ENCODE data around the gene PER2.

Gene PER2

GRCh38 chr2:238304116-238304515 lies 15.7 kb upstream of the PER2 start (continued):
- TF ChIP-seq ZNF426 (tag by site-specific recombination; IDR thresholded peaks at IDR 0.05) (no peak), ZNF580 (tag by site-specific recombination; IDR thresholded peaks at IDR 0.05) (no peak), ZNF777 (tag by site-specific recombination; IDR thresholded peaks at IDR 0.05; ENCODE audit: borderline replicate concordance) (no peak)

GRCh38 chr2:238302751-238303150 lies 14.3 kb upstream of the PER2 start:
- H3K4me1 ChIP-seq (ENCODE audit: control insufficient read depth, insufficient read depth, low read length): no peaks in the 10 kb centered on the region
- TF ChIP-seq ZNF704 (tag by site-specific recombination; IDR thresholded peaks at IDR 0.05): no peak
- TF ChIP-seq ZBTB17 (tag by site-specific recombination; IDR thresholded peaks at IDR 0.05): no peak
- no peak for TF ChIP-seq ZNF777 (tag by site-specific recombination; IDR thresholded peaks at IDR 0.05; ENCODE audit: borderline replicate concordance)
- TF ChIP-seq INSM2 (tag by site-specific recombination; IDR thresholded peaks at IDR 0.05): no peak
- TF ChIP-seq HOXA7 (CRISPR knock-in tag; IDR thresholded peaks at IDR 0.05; ENCODE audit: borderline replicate concordance): no peak
- no peak for TF ChIP-seq ZFP3 (tag by site-specific recombination; IDR thresholded peaks at IDR 0.05; ENCODE audit: low read depth)
- no peak for TF ChIP-seq ZNF280D (tag by site-specific recombination; IDR thresholded peaks at IDR 0.05)
- no peak for TF ChIP-seq ZNF473 (tag by site-specific recombination; IDR thresholded peaks at IDR 0.05)
- no peak for TF ChIP-seq ZNF175 (tag by site-specific recombination; IDR thresholded peaks at IDR 0.05)
- no peak for TF ChIP-seq ZNF157 (tag by site-specific recombination; IDR thresholded peaks at IDR 0.05)
- TF ChIP-seq ZSCAN16 (tag by site-specific recombination; IDR thresholded peaks at IDR 0.05): no peak
- ChIA-PET POLR2A (no interaction called here), CTCF (no interaction called here)
- no peaks in the 10 kb centered on the region for H3K9me3 ChIP-seq (ENCODE audit: control insufficient read depth, insufficient read depth, low read depth, low read length)
- no peak overlapping the region for H3K4me3 ChIP-seq (ENCODE audit: low read depth, low read length)
- H3K27ac ChIP-seq (ENCODE audit: extremely low read depth, low read depth, low read length): no peak overlapping the region
- H3K36me3 ChIP-seq (ENCODE audit: control insufficient read depth in 2 of 2, insufficient read depth in 1 of 2, low read length in 2 of 2): no peaks in the 10 kb centered on the region

- CTCF ChIA-PET: interaction anchor here (0.7 kb wide), 1 partner anchor 38 kb away, joined by 3 read pairs; no protein-coding TSS in a partner anchor
- no peak for TF ChIP-seq ZNF530 (tag by site-specific recombination; IDR thresholded peaks at IDR 0.05; ENCODE audit: low read depth)
- no peak for TF ChIP-seq GLIS2 (tag by site-specific recombination; IDR thresholded peaks at IDR 0.05)
- TF ChIP-seq ZNF426 (tag by site-specific recombination; IDR thresholded peaks at IDR 0.05): no peak
- TF ChIP-seq ZNF645 (tag by site-specific recombination; IDR thresholded peaks at IDR 0.05): no peak
- no peak for TF ChIP-seq ZNF423 (tag by site-specific recombination; IDR thresholded peaks at IDR 0.05)
- Histone ChIP-seq H3K27ac (ENCODE audit: extremely low read depth, low read depth, low read length) (no peak overlapping the region), H3K4me1 (ENCODE audit: control insufficient read depth, insufficient read depth, low read length) (no peaks in the 10 kb centered on the region), H3K9me3 (ENCODE audit: control insufficient read depth, insufficient read depth, low read depth, low read length) (no peaks in the 10 kb centered on the region), H3K36me3 (ENCODE audit: control insufficient read depth in 2 of 2, insufficient read depth in 1 of 2, low read length in 2 of 2) (no peaks in the 10 kb centered on the region), H3K4me3 (ENCODE audit: low read depth, low read length) (no peak overlapping the region)
- POLR2A ChIA-PET: no interaction called here
Observed at GRCh38 chr2:238302087-238302486, 13.7 kb upstream of the PER2 start.

Data from HEK293 (cell line).